ENCODE results near the gene ENO3.
A peak's percentile ranks its signal among the peaks of the same experiment; 100 is the strongest.

ENO3 gene

DNA sequence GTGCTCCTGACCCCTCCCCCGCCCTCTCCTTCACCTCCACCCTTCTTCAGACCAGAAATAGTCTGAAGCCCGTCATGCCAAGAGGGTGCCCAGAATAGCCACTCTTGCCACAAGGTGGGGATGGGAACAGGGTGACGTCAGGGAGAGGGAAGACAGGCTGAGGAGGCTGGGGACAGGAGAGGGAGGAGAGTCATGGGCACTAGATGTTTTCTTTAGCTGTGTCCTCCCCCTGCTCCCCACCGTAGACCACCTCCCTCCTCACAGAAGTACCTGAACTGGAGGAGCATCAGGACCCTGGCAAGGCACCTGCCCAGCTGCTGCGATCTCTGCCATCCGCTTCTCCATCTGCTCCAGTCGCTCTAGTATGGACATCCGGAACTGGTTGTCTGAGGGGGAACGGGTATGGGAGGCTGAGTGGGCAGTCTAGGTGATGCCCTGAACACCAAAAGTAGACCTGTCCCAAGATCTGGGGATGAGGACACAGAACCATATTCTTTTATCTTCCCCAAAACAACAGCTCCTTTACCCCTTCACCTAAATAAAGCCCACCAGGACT lies 23.3 kb downstream of the ENO3 start:
- H3K4me3 ChIP-seq (ENCODE audit: low read depth, low read length): no peak overlapping the region
- H3K9ac ChIP-seq (ENCODE audit: low read length): no peak overlapping the region
- peaks cover 35% of the 10 kb centered on the region for H3K27me3 ChIP-seq (ENCODE audit: control insufficient read depth, insufficient read depth, low read length)
- H3K27ac ChIP-seq (ENCODE audit: low read depth, low read length): no peak overlapping the region
- H3K36me3 ChIP-seq (ENCODE audit: control insufficient read depth, insufficient read depth, low read length): peaks cover 20% of the 10 kb centered on the region
- peaks cover 15% of the 10 kb centered on the region for H3K4me1 ChIP-seq (ENCODE audit: control insufficient read depth, insufficient read depth, low read length)
- no peaks in the 10 kb centered on the region for H3K9me3 ChIP-seq (ENCODE audit: control insufficient read depth, insufficient read depth, low read depth, low read length)

DNA sequence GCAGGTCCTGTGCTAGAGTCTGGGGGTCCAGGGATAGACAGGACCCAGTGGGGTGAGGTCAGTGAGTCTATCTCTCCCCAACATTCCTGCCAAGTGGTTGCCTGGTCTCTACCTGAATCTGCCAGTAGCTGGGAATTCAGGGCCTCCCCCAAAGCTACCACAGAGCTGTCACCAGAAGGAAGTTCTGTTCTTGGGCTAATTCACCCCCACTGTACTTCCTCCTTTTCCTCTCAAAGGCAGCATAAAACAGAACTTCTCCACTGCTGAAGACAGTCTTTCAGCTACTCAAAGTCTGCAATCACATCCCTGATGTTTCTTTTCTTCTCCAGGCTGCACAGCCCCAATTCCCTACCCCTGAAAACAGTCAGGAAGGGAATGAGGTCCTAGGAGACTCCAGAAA lies 27.8 kb downstream of the ENO3 start:
- Histone ChIP-seq H3K9ac (ENCODE audit: low read length) (no peak overlapping the region), H3K27me3 (ENCODE audit: control insufficient read depth, insufficient read depth, low read length) (peaks cover 35% of the 10 kb centered on the region), H3K36me3 (ENCODE audit: control insufficient read depth, insufficient read depth, low read length) (peaks cover 29% of the 10 kb centered on the region), H3K27ac (ENCODE audit: low read depth, low read length) (no peak overlapping the region), H3K4me3 (ENCODE audit: low read depth, low read length) (no peak overlapping the region), H3K4me1 (ENCODE audit: control insufficient read depth, insufficient read depth, low read length) (peaks cover 8% of the 10 kb centered on the region), H3K9me3 (ENCODE audit: control insufficient read depth, insufficient read depth, low read depth, low read length) (no peaks in the 10 kb centered on the region)

DNA sequence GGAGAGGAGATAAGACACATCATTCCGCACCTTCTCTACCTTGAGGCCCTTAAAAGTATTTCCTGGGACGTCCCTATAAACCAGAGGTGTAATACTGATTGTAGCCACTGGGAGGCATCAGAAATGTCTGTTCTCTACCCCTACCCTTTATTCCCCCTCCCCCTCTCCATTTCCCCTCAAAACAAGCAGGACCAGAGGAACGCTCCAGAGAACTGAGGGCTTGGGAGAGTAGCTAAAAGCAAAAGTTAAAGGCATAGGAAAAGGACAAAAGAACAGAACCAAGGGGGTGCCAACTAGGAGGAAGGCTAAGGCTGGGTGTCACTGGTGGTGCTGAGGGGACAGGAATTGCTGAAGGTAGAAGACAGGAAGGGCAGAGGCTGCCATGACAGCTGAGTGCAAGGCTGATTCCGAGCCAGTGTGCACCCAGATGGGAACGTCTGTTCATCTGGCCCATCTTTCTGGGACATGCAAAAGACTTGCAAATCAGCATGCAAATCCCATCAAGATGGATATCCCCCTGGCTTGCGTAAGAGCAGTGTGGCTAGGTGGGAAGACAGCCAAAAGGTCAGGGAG lies 29.8 kb downstream of the ENO3 start:
- Histone ChIP-seq H3K9me3 (ENCODE audit: control insufficient read depth, insufficient read depth, low read depth, low read length) (no peaks in the 10 kb centered on the region), H3K4me3 (ENCODE audit: low read depth, low read length) (no peak overlapping the region), H3K36me3 (ENCODE audit: control insufficient read depth, insufficient read depth, low read length) (peaks cover 29% of the 10 kb centered on the region), H3K4me1 (ENCODE audit: control insufficient read depth, insufficient read depth, low read length) (peaks cover 8% of the 10 kb centered on the region), H3K9ac (ENCODE audit: low read length) (no peak overlapping the region), H3K27ac (ENCODE audit: low read depth, low read length) (no peak overlapping the region), H3K27me3 (ENCODE audit: control insufficient read depth, insufficient read depth, low read length) (peaks cover 19% of the 10 kb centered on the region)

DNA sequence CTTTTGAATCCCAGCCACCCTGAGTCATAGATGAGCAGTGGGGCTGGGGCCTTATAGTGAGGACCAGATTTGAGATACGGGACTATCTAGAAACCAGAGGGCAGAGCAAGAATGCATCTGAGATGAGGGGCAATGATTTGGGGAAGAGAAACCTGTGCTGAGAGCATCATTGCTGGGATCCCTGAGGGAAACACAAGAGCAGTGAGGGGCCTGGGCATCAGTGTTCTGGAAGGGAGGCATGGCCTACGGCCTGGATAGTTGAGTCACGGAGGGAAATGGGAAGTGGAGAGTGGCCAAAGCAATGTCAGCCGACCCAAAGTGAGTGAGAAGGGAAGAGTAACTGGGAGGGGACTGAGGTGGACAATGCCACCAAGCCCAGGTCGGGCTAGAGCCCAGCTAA lies 31.4 kb downstream of the ENO3 start:
- Histone ChIP-seq H3K36me3 (ENCODE audit: control insufficient read depth, insufficient read depth, low read length) (peaks cover 25% of the 10 kb centered on the region), H3K27me3 (ENCODE audit: control insufficient read depth, insufficient read depth, low read length) (peaks cover 12% of the 10 kb centered on the region), H3K4me1 (ENCODE audit: control insufficient read depth, insufficient read depth, low read length) (peaks cover 8% of the 10 kb centered on the region), H3K9me3 (ENCODE audit: control insufficient read depth, insufficient read depth, low read depth, low read length) (no peaks in the 10 kb centered on the region), H3K4me3 (ENCODE audit: low read depth, low read length) (no peak overlapping the region), H3K27ac (ENCODE audit: low read depth, low read length) (no peak overlapping the region), H3K9ac (ENCODE audit: low read length) (no peak overlapping the region)

DNA sequence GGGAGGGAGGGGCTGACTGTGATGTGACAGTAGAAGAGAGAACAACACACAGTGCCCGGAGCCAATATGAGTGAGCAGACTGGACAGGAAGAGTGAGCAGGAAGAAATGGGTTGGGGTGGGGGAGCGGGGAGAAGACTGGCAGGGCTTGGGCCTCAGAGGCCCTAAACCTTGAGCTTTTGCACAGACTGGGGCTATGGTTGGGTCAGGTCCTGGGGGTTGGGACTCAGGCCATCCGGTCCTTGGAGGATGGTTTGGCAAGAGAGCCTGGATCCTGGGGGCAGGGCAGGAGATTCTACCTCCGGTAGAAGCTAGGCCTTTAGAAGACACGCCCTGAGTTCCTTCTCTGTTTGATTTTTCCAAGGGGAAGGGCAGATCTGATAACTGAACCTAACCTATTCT lies 35.5 kb downstream of the ENO3 start:
- H3K4me3 ChIP-seq (ENCODE audit: low read depth, low read length): peak overlapping the region; percentile 83
- H3K27ac ChIP-seq (ENCODE audit: low read depth, low read length): no peak overlapping the region
- no peaks in the 10 kb centered on the region for H3K27me3 ChIP-seq (ENCODE audit: control insufficient read depth, insufficient read depth, low read length)
- H3K4me1 ChIP-seq (ENCODE audit: control insufficient read depth, insufficient read depth, low read length): peaks cover 8% of the 10 kb centered on the region; the same call in 1 of the 2 replicates
- H3K36me3 ChIP-seq (ENCODE audit: control insufficient read depth, insufficient read depth, low read length): peaks cover 6% of the 10 kb centered on the region; the same call in 1 of the 2 replicates
- H3K9me3 ChIP-seq (ENCODE audit: control insufficient read depth, insufficient read depth, low read depth, low read length): no peaks in the 10 kb centered on the region
- no peak overlapping the region for H3K9ac ChIP-seq (ENCODE audit: low read length)

DNA sequence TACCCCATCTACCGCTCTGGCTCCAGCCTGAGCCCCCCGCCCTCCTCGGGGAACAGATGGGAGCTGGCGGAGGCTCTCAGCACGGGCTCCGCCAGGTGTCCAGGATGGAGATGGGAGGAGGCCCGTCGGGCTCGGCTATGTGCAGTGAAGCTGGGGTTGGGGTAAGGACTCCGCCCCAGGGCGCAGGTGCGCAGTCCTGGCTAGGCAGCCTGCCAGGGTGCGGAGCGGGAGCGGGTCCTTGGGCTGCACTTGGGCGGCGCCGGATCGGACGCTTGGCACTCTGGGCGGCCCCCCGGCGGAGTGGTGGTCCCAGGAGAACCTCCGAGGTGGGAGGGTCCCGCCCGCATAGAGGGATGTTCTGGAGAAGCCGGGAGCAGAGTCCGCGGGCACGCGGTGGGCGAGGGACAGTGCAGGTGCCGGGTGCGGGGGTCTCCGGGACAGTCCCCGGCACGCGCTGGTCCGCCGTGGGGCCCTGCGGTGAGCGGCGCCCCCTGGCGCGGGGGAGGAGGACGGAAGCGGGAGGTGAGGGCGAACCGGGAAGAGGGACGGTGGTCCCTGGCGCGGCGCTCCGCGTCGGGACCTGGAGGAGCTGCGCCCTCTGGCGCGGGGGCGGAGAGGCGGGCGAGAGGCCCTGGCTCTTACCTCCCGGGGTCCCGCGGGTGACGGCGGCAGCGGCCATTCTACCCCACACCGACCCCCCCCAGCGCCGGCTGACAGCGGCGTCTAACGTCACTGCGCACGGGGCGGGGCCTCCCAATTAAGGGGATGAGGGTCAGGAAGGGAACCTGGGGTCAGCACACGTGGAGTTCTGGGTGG lies 36.2 kb downstream of the ENO3 start, which contains the start of gene CAMTA2:
Gene CAMTA2 (minus strand): TSS at position 725 of the 816 bp plus-strand sequence. CDS start 1,453 bp downstream, outside the sequence.
- H3K4me3 ChIP-seq (ENCODE audit: low read depth, low read length): peak within 1 kb of the TSS; percentile 83
- peak within 1 kb of the TSS; percentile 65 for H3K9ac ChIP-seq (ENCODE audit: low read length)
- no peaks in the 10 kb centered on the region for H3K9me3 ChIP-seq (ENCODE audit: control insufficient read depth, insufficient read depth, low read depth, low read length)
- H3K4me1 ChIP-seq (ENCODE audit: control insufficient read depth, insufficient read depth, low read length): peaks cover 8% of the 10 kb centered on the region; the same call in 1 of the 2 replicates
- no peaks in the 10 kb centered on the region for H3K27me3 ChIP-seq (ENCODE audit: control insufficient read depth, insufficient read depth, low read length)
- no peak within 1 kb of the TSS; the same call in 1 of the 2 replicates for H3K27ac ChIP-seq (ENCODE audit: low read depth, low read length)
- peaks cover 6% of the 10 kb centered on the region; the same call in 1 of the 2 replicates for H3K36me3 ChIP-seq (ENCODE audit: control insufficient read depth, insufficient read depth, low read length)

DNA sequence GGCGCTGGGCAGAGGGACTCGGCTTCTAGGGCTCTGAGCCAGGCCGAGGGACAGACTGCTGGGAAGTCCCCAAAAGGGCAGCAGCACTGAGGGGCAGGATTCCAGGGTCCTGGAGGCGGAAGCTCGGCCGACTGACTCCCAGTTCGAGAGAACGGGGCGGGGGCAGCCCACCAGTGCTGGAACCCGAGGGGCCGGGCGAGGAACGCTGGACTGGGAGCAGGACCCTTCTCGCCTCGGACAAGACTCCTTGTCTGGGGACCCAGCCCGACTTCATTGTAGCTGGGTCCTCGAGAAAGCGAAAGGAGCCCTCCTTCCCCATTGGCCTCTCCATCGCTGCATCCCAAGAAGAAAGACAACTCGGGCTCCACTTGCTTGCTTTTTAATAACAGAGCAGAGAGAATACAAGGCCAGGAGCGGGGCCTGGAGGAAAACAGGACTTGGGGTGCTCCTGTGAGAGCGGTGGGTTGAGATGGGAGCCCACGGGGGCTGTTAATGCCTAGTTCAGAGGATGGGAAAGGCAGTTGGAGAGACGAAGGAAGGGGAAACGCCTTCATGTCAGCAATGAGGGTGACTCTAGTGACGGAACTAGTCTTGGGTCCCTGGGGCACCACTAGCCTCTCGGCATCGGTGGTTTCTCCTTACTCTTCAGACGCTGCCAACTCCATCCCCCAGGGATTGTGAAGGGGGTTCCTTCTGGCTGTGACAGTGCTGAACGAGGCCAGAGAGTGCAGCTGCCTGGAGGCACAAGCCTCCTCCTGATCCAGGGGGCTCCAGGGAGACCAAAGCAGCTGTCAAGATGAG lies 37.0 kb downstream of the ENO3 start:
- H3K27me3 ChIP-seq (ENCODE audit: control insufficient read depth, insufficient read depth, low read length): no peaks in the 10 kb centered on the region
- peaks cover 8% of the 10 kb centered on the region; the same call in 1 of the 2 replicates for H3K4me1 ChIP-seq (ENCODE audit: control insufficient read depth, insufficient read depth, low read length)
- peak overlapping the region; percentile 65 for H3K9ac ChIP-seq (ENCODE audit: low read length)
- H3K27ac ChIP-seq (ENCODE audit: low read depth, low read length): no peak overlapping the region; the same call in 1 of the 2 replicates
- no peaks in the 10 kb centered on the region; the same call in 1 of the 2 replicates for H3K36me3 ChIP-seq (ENCODE audit: control insufficient read depth, insufficient read depth, low read length)
- no peaks in the 10 kb centered on the region for H3K9me3 ChIP-seq (ENCODE audit: control insufficient read depth, insufficient read depth, low read depth, low read length)
- peak overlapping the region; percentile 83 for H3K4me3 ChIP-seq (ENCODE audit: low read depth, low read length)

DNA sequence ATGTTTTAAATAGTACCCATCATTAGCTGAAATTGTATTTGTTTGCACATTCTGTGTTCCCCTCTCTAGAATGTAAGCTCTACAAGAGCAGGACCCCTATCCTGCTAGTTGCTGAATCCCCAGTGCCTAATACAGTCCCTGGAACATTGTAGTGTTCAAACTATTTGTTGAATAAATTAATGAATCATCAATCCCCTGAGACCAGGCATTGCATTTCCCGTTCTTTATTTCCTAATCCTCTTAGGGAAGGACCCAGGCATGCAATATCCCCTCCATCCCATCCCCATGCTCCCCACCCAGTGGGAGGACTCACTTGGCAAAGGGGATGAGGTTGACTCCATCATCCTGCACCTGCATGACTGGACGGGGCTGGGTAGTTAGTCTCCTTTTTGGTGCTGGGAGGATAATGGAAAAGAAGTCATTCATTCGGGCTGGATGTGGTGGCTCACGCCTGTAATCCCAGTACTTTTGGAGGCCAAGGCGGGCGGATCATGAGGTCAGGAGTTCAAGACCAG lies 43.2 kb downstream of the ENO3 start:
- no peaks in the 10 kb centered on the region for H3K9me3 ChIP-seq (ENCODE audit: control insufficient read depth, insufficient read depth, low read depth, low read length)
- peaks cover 10% of the 10 kb centered on the region; the same call in 1 of the 2 replicates for H3K27me3 ChIP-seq (ENCODE audit: control insufficient read depth, insufficient read depth, low read length)

DNA sequence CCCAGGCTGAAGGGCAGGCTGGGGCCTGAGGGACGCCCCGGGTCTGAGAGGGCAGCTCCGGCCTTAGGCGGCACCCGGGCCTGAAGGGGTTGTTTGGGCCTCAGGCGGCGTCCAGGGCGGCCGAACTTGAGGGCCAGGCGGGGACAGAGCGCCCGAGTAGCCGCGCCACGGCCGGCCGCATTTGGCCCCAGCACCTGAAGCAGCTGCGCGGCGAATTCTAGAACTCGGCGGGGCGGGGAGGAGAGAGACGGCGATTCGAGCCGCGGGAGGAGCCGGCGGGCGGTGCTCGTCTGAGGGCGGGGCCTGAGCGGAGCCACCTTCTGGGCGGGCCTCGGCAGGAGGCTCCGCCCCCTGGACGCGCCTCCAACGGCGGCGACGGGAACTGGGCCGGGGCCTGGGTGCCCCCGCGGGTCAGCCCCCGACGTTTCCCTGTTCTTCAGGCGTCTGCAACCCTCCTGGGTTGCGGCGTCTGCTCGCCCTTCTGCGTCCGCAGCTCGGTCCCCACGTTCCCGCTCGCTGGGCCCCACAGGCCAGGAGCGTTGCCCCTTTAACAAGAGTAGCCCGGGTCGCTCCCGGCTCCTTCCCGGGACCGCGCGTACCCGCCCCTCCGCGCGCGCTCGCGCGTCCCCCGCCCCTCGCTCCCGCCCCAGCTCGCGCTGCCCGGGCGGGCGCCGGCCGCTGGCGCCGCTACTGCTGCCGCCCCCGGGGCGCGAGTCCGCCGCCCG lies 46.5 kb downstream of the ENO3 start, which contains the start of the genes INCA1 and KIF1C:
Gene INCA1 (minus strand): TSS at position 221 of the 725 bp plus-strand sequence. CDS start 3,085 bp downstream, outside the sequence.
Gene KIF1C (plus strand): TSS at position 649 of the 725 bp plus-strand sequence. CDS start 2,297 bp downstream, outside the sequence.
- Histone ChIP-seq H3K4me1 (ENCODE audit: control insufficient read depth, insufficient read depth, low read length) (peaks cover 17% of the 10 kb centered on the region), H3K27ac (ENCODE audit: low read depth, low read length) (peak within 1 kb of the TSS; percentile 98; the same call in 1 of the 2 replicates), H3K9ac (ENCODE audit: low read length) (peak within 1 kb of the TSS; percentile 85), H3K4me3 (ENCODE audit: low read depth, low read length) (peak within 1 kb of the TSS; percentile 100), H3K36me3 (ENCODE audit: control insufficient read depth, insufficient read depth, low read length) (peaks cover 20% of the 10 kb centered on the region), H3K27me3 (ENCODE audit: control insufficient read depth, insufficient read depth, low read length) (peaks cover 10% of the 10 kb centered on the region; the same call in 1 of the 2 replicates), H3K9me3 (ENCODE audit: control insufficient read depth, insufficient read depth, low read depth, low read length) (no peaks in the 10 kb centered on the region)

More for the DNA sequence above, 43.2 kb downstream of the ENO3 start:
- H3K9ac ChIP-seq (ENCODE audit: low read length): no peak overlapping the region
- H3K36me3 ChIP-seq (ENCODE audit: control insufficient read depth, insufficient read depth, low read length): no peaks in the 10 kb centered on the region
- peaks cover 7% of the 10 kb centered on the region for H3K4me1 ChIP-seq (ENCODE audit: control insufficient read depth, insufficient read depth, low read length)
- no peak overlapping the region for H3K4me3 ChIP-seq (ENCODE audit: low read depth, low read length)
- H3K27ac ChIP-seq (ENCODE audit: low read depth, low read length): no peak overlapping the region
